NCI-H226 (cell line): ENCODE results near the gene MAFB.

Experiments used
- DNase-seq: peaks from one replicate; pipeline ENCODE4 v3.0.0-alpha.2; 2015

The MAFB gene

GRCh38 chr20:40698744-40699143 lies 9.7 kb upstream of the MAFB start:
- no peak for DNase-seq

GRCh38 chr20:40698281-40698680 lies 9.2 kb upstream of the MAFB start:
- DNase-seq: no peak

GRCh38 chr20:40697541-40697940 lies 8.5 kb upstream of the MAFB start:
- no peak for DNase-seq

- no peak for DNase-seq
Measured at GRCh38 chr20:40695214-40695613, 6.2 kb upstream of the MAFB start.

- no peak for DNase-seq
Measured at GRCh38 chr20:40694246-40694645, 5.2 kb upstream of the MAFB start.

GRCh38 chr20:40692240-40693011 lies 3.4 kb upstream of the MAFB start:
- DNase-seq: no peak

GRCh38 chr20:40691566-40692239 lies 2.7 kb upstream of the MAFB start:
- no peak for DNase-seq

GRCh38 chr20:40690836-40691565 lies 2.0 kb upstream of the MAFB start:
- DNase-seq: no peak

GRCh38 chr20:40689943-40690835 lies 1.2 kb upstream of the MAFB start:
- DNase-seq: peak; percentile 51

GRCh38 chr20:40688129-40689099 lies 622 bp downstream of the MAFB start:
- no peak for DNase-seq

GRCh38 chr20:40687384-40688128 lies 1.5 kb downstream of the MAFB start:
- no peak for DNase-seq

- no peak for DNase-seq
Measured at GRCh38 chr20:40686893-40687292, 2.1 kb downstream of the MAFB start.

- DNase-seq: no peak
Measured at GRCh38 chr20:40686434-40686882, 2.6 kb downstream of the MAFB start.

GRCh38 chr20:40685349-40685748 lies 3.7 kb downstream of the MAFB start:
- DNase-seq: no peak

- DNase-seq: no peak
Measured at GRCh38 chr20:40683894-40684268, 5.2 kb downstream of the MAFB start.

GRCh38 chr20:40683221-40683893 lies 5.7 kb downstream of the MAFB start:
- no peak for DNase-seq

GRCh38 chr20:40682104-40682981 lies 6.7 kb downstream of the MAFB start:
- DNase-seq: no peak

- no peak for DNase-seq
Measured at GRCh38 chr20:40681684-40682083, 7.4 kb downstream of the MAFB start.

- no peak for DNase-seq
Measured at GRCh38 chr20:40681165-40681564, 7.9 kb downstream of the MAFB start.
